ENCODE measurements around the gene NPTXR.

GRCh38 chr22:38843201-38843656, 599 bp downstream of the NPTXR start:
- no peak for TF ChIP-seq EZH2 (IDR thresholded peaks at IDR 0.05; ENCODE audit: borderline replicate concordance, low read depth, low read length, poor library complexity, severe bottlenecking)
- no peak; the same call in 1 of the 2 replicates for TF ChIP-seq CTCF (conservative IDR thresholded peaks at IDR 0.05; ENCODE audit: low read depth, low read length)
